Smooth muscle cell (in vitro differentiated cells): ENCODE data around the gene PRKAR2B. TPM values are rescaled to one million over a fixed set of nuclear protein-coding genes. Genes with fewer than 3 reads are reported as not detected.

Source experiments
- DNase-seq: peaks from one replicate; lab custom pipeline; 2025; ENCODE audit not compliant: unreplicated experiment; lab: John Stamatoyannopoulos, UW
- H2AFZ ChIP-seq: fragments of 200-600 bp; sonication (generic); 2 replicates; pipeline ENCODE4 v1.6.0; 2016; ENCODE audit warnings: antibody characterized with exemption, low read depth, mild to moderate bottlenecking
- H3F3A ChIP-seq: fragments of 200-600 bp; sonication (generic); 2 replicates; pipeline ENCODE4 v1.6.0; 2017; ENCODE audit warnings: antibody characterized with exemption, low read depth
- H3K27ac ChIP-seq: fragments of 200-600 bp; sonication (generic); 2 replicates; pipeline ENCODE4 v1.5.1; 2016; ENCODE audit warnings: low read depth, mild to moderate bottlenecking
- H3K27me3 ChIP-seq: fragments of 200-600 bp; sonication (generic); 2 replicates; pipeline ENCODE4 v1.6.1; 2016; ENCODE audit warnings: low read depth, mild to moderate bottlenecking
- H3K36me3 ChIP-seq: fragments of 200-600 bp; sonication (generic); 2 replicates; pipeline ENCODE4 v1.5.1; 2016; ENCODE audit warnings: low read depth
- H3K4me1 ChIP-seq: fragments of 200-600 bp; sonication (generic); 2 replicates; pipeline ENCODE4 v1.5.1; 2016; ENCODE audit warnings: low read depth
- H3K4me2 ChIP-seq: fragments of 200-600 bp; sonication (generic); 2 replicates; pipeline ENCODE4 v1.6.0; 2016; ENCODE audit warnings: mild to moderate bottlenecking
- H3K4me3 ChIP-seq: fragments of 200-600 bp; sonication (generic); 2 replicates; pipeline ENCODE4 v1.5.1; 2016; ENCODE audit warnings: mild to moderate bottlenecking
- H3K79me2 ChIP-seq: fragments of 200-600 bp; sonication (generic); 2 replicates; pipeline ENCODE4 v1.6.0; 2016; ENCODE audit warnings: low read depth, mild to moderate bottlenecking
- H3K9ac ChIP-seq: fragments of 200-600 bp; sonication (generic); 2 replicates; pipeline ENCODE4 v1.6.0; 2016; ENCODE audit warnings: low read depth
- H3K9me3 ChIP-seq: fragments of 200-600 bp; sonication (generic); replicated peaks from 2 replicates; pipeline ENCODE4 v1.5.1; 2016; ENCODE audit warnings: low read depth
- H4K20me1 ChIP-seq: fragments of 200-600 bp; sonication (generic); 2 replicates; pipeline ENCODE4 v1.6.0; 2016; ENCODE audit warnings: low read depth
- CTCF ChIP-seq: fragments of 200-600 bp; sonication (generic); IDR thresholded peaks from 2 replicates; pipeline ENCODE4 v1.5.1; 2017; ENCODE audit warnings: borderline replicate concordance, mild to moderate bottlenecking, antibody characterized with exemption; ENCODE audit not compliant: insufficient read depth, poor library complexity, severe bottlenecking
- WGBS: methylation state at CpG from one replicate; pipeline ENCODE4 v1.1.7; 2016; ENCODE audit warnings: low lambda C conversion rate; 5-methylcytosine and 5-hydroxymethylcytosine counted together
- polyA plus RNA-seq: library from polyadenylated mRNA; unstranded; fragments of >200 nt; fragmentation: Nextera tagmentation; extraction: Ambion mirVana; gene quantifications from 2 replicates; pipeline ENCODE4 v1.2.1, GENCODE V29; 2016
- total RNA-seq: library from RNA; depleted of rRNA; stranded (reverse); fragments of >200 nt; gene quantifications from 2 replicates; pipeline ENCODE4 v1.2.3, GENCODE V29; 2014

The PRKAR2B gene
- total and polyA plus RNA-seq, 2 experiments from 2014 or later, result 3.4 to 3.5 TPM

GRCh38 chr7:107085180-107085579 lies 40.7 kb downstream of the PRKAR2B start:
- Histone ChIP-seq H3F3A (no peaks in the 10 kb centered on the region), H3K27me3 (no peaks in the 10 kb centered on the region), H3K4me3 (no peak overlapping the region), H3K9me3 (no peaks in the 10 kb centered on the region), H3K36me3 (no peaks in the 10 kb centered on the region), H4K20me1 (no peaks in the 10 kb centered on the region), H3K79me2 (no peaks in the 10 kb centered on the region), H3K27ac (no peak overlapping the region), H3K4me1 (no peaks in the 10 kb centered on the region), H3K4me2 (no peak overlapping the region), H2AFZ (no peak overlapping the region), H3K9ac (no peak overlapping the region)
- DNase-seq, result no peak
- TF ChIP-seq CTCF, result no peak

- H4K20me1 ChIP-seq, result no peaks in the 10 kb centered on the region
- no peak overlapping the region for H3K4me2 ChIP-seq
- H3F3A ChIP-seq, result no peaks in the 10 kb centered on the region
- no peaks in the 10 kb centered on the region for H3K27me3 ChIP-seq
- no peak overlapping the region for H3K9ac ChIP-seq
- no peaks in the 10 kb centered on the region for H3K9me3 ChIP-seq
- DNase-seq, result no peak
- no peak overlapping the region for H3K27ac ChIP-seq
- no peak overlapping the region for H2AFZ ChIP-seq
- TF ChIP-seq CTCF, result no peak
- no peaks in the 10 kb centered on the region for H3K36me3 ChIP-seq
- no peaks in the 10 kb centered on the region for H3K79me2 ChIP-seq
- H3K4me3 ChIP-seq, result no peak overlapping the region
- H3K4me1 ChIP-seq, result no peaks in the 10 kb centered on the region
Observed at GRCh38 chr7:107089627-107090026, 45.1 kb downstream of the PRKAR2B start.

- Histone ChIP-seq H3K9ac (no peak overlapping the region), H3K27me3 (no peaks in the 10 kb centered on the region), H3K4me1 (no peaks in the 10 kb centered on the region)
Observed at GRCh38 chr7:107090457-107090856, 46.0 kb downstream of the PRKAR2B start.

More at GRCh38 chr7:107090457-107090856, 46.0 kb downstream of the PRKAR2B start:
- Histone ChIP-seq H3K4me3 (no peak overlapping the region), H4K20me1 (no peaks in the 10 kb centered on the region), H3K79me2 (no peaks in the 10 kb centered on the region), H2AFZ (no peak overlapping the region), H3K4me2 (no peak overlapping the region), H3K36me3 (no peaks in the 10 kb centered on the region), H3K9me3 (no peaks in the 10 kb centered on the region), H3F3A (no peaks in the 10 kb centered on the region), H3K27ac (no peak overlapping the region)
- WGBS, result 29% methylated on average over 2 of the region's 2 CpGs
- no peak for DNase-seq
- TF ChIP-seq CTCF, result no peak
